GM12892 (cell line): ENCODE measurements around the gene OR52E8.

ENCODE experiments used
- POLR2A ChIP-seq: IDR thresholded peaks from 2 replicates; pipeline ENCODE4 v1.6.1; 2011; ENCODE audit warnings: low read depth, low read length, control low read depth
- POLR2AphosphoS5 ChIP-seq: IDR thresholded peaks from 2 replicates; pipeline ENCODE4 v1.6.1; 2011; ENCODE audit warnings: low read depth, low read length, control low read depth

DNA sequence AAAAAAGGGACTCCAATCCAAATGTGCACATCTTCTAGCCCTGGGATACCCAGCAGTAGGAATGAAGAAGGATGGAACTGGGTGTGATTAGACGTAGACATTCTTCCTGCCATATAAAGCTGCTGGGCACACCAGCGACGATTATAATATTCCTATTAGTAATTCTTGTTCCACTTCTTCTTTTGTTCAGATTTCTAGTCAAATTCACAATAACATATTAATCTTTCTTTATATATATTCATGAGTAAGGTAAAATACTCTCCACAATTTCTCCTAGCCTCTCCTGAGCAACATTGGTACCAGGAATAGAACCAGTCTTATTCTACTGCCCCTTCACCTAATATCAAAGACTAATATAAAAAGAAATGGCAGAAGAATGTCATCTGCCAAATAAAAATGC, at the start of gene OR52E8:
- TF ChIP-seq POLR2A (no peak), POLR2AphosphoS5 (no peak)
